Measurements from ENCODE around the gene AP2A2.

AP2A2 gene

DNA sequence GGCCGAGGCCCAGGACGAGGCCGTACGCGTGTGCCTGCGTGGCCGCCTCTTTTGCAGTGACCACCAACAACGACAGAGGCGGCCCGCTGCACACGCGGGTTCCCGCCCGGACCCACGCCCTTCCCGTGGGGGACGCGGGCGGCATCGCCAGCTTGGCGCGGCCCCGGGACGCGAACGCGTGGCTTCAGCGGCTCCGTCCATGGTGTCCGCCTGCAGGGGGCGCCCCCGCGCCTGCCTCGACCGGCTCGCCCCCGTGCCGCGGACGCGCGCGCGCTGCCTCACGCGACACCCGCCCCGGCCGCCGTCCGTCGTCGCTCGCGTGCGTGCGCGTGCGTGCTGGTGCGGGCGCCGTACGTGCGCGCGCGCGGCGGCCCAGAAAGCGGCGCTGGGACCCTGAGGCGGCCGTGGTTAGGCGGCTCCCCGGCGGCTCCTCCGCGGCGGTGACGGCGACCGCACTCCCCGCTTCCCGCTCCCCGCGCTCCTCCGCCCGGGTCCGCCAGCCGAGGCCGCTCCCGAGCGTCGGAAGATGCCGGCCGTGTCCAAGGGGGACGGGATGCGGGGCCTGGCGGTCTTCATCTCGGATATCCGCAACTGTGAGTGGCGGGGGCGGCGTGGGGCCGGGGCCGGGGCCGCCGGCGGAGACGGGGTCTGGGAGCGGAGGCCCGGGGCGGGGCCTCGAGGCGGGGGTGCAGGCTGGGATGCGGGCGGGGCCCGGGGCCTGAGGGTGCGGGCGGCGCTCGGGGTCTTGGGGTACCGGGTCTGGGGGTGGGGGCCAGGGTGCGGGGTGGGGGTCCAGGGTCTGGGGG lies at the start of gene AP2A2:
Gene AP2A2, plus strand, starts transcription at position 375 of the 806 bp plus-strand sequence. Its CDS starts 152 bp downstream, at position 527.
- DNase-seq (ENCODE audit: low read depth): peak; percentile 91

DNA sequence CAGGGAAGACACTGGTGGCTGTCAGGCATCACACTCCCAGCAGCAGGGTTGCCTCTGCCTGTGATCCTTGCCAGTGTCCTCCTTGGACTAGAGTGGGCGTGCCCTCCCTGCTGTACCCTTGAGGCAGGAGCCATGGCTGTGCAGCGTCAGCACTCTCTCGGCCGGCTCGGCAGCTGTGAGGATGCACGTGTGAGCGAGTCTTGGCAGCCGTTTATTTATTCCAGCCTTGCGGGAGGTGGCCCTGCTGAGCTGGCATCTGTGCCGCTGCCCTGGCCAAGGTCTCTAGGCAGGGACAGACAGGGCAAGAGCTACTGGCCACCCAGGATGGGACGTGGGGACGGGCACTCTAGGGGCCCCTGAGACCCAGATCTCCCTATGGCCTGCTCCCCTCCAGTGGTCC lies 49.1 kb upstream of the AP2A2 start:
- DNase-seq (ENCODE audit: low read depth): no peak

GRCh38 chr11:877565-877964 lies 48.1 kb upstream of the AP2A2 start:
- no peak for DNase-seq (ENCODE audit: low read depth)

DNA sequence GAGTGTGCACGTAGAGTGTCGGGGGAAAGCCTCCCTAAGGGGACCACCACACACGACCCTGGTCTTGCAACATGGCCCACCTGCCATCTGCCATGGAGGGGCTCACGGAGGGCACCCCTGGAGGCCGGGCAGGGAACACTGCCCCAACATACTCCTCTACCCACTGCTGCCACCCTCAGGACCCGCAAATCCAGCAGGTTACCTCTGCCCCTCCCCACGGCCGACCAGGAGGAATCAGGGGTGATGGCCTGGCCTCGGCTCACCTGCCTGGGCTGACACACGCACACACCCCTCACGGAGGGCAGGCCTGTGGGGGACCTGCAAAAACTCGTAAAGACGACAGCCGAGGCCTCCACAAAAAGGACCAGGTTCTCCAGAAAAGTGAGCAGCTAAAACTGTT lies 45.2 kb upstream of the AP2A2 start:
- DNase-seq (ENCODE audit: low read depth): no peak

GRCh38 chr11:882596-882995 lies 43.1 kb upstream of the AP2A2 start:
- DNase-seq (ENCODE audit: low read depth): no peak

DNA sequence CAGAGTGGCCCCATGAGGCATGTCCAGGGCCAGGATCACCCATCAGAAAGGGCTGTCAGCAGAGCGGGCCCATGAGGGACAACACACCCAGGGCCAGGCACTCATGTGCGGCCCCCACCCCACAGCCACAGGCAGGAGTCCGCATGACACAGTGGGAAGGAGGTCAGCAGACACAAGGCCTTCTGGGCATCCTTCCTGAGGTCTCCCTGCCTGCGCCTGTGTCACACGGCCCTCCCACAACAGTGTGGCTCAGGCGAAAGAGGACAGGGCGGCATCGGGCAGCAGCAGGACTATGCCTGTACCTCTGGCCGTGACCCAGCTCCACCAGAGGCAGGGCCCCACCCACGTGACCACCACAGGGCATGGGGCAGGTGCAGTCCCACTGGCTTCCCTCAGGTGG lies 42.1 kb upstream of the AP2A2 start:
- DNase-seq (ENCODE audit: low read depth): no peak

DNA sequence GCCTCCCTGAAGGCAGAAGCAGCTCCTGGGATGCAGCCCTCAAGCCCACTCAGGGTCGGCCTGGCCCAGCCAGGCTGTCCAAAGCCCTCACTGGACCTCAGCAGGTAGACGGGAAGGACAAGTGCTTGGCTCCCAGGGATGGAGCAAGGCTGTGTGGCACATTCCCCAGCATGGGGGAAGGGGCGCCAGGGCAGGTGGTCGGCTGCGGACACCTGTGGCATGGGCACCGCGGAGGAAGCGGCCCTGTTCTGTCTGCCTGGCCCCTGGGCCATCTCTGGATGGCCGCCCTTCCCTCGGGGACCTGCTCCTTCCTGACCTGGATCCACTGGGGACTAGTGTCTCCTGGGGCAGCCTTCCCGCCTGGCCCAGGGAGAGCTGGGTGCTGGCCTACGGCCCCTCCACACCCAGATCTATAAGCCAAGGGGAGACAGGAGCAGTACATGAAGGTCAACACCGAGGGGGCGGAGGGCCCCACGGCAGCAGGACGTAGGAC lies 41.0 kb upstream of the AP2A2 start:
- DNase-seq (ENCODE audit: low read depth): no peak

DNA sequence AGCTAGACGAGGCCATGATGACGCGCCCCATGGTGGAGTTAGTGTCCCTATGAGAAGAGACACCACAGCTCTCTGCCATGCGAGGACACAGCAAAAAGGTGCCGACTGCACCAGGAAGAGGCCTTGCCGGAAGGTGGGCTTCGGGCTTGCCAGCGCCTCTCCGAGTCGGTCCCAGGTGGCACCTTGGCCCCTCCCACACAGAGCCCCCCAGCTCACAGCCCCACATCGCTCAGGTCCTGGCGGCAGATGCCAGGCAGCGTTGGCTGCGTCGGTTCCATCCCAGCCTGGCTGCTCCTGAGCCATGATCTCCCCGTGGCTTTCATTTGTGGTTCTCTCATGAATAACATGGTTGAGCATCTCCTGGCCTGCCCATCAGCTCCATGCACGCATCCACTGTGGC lies 39.1 kb upstream of the AP2A2 start:
- no peak for DNase-seq (ENCODE audit: low read depth)

DNA sequence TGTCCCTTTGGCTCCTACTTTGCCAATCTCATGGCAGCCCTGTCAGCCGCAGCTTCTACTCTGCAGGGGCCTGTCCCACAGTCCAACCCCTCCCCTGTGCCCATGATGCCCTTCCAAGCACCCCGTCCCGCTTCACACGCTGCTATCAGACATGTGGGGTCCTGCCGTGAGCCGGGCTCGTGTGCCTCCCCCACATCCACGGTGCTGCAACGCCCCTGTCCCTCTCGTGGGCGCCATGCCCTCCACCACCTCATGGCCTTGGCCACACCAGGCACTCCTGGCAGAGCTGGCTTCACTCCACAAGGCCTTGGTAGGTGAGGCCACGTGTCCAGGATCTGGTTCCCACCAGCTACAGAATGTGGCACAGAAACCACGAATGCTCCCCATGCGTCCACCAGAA lies 38.1 kb upstream of the AP2A2 start:
- no peak for DNase-seq (ENCODE audit: low read depth)

DNA sequence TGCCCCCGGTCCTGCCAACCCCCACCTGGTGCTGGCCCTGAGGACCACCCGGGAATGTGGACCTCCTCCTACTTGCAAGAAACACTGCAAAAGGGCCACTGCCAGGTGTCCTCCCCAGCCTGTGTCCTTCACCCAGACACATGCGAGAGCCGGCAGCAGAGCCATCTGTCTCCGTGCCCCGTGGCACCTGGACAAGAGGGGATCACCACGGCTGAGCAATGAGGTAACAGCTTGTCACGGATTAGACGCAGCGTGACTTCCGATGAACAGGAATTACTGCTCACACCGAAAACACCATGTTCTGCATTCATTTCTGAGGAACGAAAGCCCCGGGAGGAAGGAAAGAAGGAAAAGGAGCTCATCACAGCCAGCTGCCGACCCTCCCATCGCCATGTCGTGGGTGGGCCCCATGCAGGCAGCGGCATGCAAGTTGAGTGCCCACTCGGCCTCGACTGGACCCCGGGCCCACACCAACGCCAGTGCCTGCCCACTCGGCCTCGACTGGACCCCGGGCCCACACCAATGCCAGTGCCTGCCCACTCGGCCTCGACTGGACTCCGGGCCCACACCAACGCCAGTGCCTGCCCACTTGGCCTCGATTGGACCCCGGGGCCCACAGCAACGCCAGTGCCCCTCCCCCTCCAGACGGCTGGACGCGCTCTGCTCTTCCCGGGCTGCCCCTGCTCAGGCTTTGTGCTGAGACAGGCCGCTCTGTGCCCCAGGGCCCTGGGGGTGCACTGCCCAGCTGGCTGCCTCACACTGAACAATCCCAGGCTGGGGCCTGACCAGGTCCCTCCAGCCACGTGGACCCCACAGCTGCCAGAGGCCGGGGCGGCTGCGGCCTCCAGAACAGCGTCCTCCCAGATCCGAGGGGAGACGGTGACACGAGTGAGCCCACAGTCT lies 37.1 kb upstream of the AP2A2 start:
- DNase-seq (ENCODE audit: low read depth): no peak

DNA sequence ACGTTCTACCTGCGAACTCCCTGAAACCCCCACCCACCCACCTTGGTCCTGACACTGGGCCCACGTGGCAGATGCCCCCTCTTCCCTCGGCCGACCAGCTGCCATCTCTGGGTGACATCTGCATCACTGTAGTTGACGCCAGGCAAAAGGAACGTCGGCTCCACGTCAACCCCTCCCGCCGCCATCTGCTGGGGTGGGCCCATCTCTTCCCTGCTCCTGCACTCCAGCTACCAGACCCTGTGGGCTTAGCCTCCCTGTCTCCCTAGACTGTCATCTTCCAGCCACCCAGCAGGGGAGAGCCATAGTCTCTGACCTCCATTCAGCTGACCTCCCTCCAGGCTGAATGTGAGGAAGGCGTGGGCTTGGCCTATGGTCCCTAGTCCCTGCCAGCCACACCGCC lies 36.4 kb upstream of the AP2A2 start:
- DNase-seq (ENCODE audit: low read depth): no peak

GRCh38 chr11:889687-890475 lies 35.8 kb upstream of the AP2A2 start:
- DNase-seq (ENCODE audit: low read depth): no peak

GRCh38 chr11:890794-891540 lies 34.7 kb upstream of the AP2A2 start:
- DNase-seq (ENCODE audit: low read depth): no peak

GRCh38 chr11:893008-893654 lies 32.5 kb upstream of the AP2A2 start:
- no peak for DNase-seq (ENCODE audit: low read depth)

DNA sequence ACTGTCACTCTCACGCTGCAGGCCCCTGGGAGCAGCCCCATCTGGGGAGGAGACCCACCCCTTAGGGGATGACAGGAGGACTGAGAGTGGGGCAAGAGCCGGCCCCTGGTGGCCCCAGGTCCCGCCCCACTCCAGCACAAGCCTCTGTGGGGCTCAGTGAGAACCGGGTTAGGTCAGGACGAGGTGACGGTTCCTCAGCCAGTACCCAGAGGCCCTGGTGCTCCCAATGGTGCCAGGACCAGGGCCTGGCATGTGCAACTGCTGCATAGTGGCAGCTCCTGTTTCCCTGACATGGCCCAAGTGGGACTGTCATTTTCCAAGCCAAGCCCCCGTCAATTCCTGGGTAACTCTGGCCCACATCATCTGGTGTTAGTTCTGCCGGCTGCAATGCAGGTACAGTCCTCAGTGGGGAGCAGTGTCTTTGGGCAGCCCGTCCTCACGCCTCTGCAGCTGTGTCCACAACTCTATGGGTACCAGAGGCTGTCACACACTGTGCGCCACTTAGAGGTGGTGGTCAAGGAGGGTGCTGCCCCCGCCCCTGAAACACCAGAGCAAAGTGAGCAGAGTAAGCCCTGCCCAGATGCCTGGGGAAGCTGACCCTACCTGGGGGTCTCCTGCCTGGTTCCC lies 31.0 kb upstream of the AP2A2 start:
- no peak for DNase-seq (ENCODE audit: low read depth)

GRCh38 chr11:895331-896110 lies 30.1 kb upstream of the AP2A2 start:
- DNase-seq (ENCODE audit: low read depth): no peak

DNA sequence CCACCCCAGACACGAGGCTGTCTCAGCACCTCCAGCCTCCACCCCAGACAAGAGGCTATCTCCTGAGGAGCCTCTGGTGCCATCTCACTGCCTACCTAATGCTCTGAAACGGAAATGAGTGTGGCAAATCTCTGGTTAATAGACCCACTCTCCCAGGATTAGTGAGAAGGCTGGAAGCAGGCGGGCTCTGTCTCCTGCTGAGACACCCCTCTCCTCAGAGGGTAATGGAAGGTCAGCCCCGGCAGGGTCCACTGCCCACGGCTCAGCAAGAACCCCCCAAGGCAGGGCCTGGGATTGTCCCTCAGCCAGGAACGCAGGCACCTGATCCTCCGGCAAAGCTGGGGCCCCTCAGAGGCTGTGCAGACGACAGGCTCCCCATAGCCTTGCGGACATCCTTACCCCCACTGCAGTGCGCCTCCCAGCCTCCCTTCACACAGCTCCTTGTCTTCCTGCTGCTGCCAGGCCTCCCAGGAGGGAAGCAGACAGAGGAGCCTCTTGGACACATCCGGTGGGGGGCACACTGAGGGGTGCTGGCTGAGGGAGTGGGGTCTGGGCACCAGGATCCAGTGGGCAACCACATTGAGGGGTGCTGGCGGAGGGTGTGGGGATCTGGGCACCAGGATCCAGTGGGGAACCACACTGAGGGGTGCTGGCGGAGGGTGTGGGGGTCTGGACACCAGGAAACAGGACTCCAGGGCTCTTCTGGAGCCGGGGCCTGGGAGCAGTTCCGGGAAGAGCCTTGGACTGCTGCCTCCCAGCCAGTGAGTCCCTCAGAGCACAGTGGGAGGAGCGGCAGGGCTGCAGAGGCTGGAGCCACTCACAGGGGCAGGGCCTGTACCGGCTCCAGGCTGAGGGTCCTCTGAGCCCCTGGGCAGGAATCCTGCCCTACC lies 28.2 kb upstream of the AP2A2 start:
- DNase-seq (ENCODE audit: low read depth): no peak

DNA sequence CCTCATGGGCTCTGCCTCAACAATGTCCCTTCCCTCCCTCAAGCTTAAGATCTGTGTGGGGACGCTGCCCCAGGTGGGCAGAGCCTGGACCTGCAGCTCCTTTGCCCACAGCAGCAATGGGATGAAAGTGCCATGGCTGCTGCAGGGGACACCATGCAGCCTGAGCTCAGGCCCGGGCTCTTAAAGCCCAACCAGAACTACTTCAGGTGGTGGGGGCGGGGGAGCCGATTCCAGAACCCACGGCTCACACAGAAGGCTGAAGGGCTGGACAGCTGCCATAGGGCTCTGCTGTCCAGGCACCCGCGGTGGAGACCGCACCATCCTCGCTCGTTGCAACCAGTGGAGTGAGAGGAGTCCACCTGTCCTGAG lies 27.5 kb upstream of the AP2A2 start:
- DNase-seq (ENCODE audit: low read depth): no peak

Data from stimulated activated CD4-positive, alpha-beta T cell treated with anti-CD3 and anti-CD28 coated beads, Interleukin-2, amount 100 ng/mL, for 4 hours (primary cell).